BJ (cell line): ENCODE measurements around the gene ALDH16A1. TPM values are rescaled to one million over a fixed set of nuclear protein-coding genes. Genes with fewer than 3 reads are reported as not detected.

ENCODE experiments used
- CTCF ChIA-PET: fragments of 350-600 bp; formaldehyde crosslinking; extraction: SDS; loops from one replicate; lab custom pipeline; 2021; ENCODE audit warnings: antibody characterized with exemption, inconsistent platforms; lab: Yijun Ruan, JAX
- POLR2A ChIA-PET: fragments of 300-600 bp; sonication (Branson Sonifier 250); formaldehyde crosslinking; extraction: SDS; loops from one replicate; lab custom pipeline; 2021; ENCODE audit warnings: antibody characterized with exemption; lab: Charles Lee
- DNase-seq: peaks from one replicate; pipeline ENCODE4 v3.0.0-alpha.2; 2011; ENCODE audit warnings: low read depth
- H3K27me3 ChIP-seq: 2 replicates; pipeline ENCODE4 v1.6.0; 2011; ENCODE audit warnings: low read length; ENCODE audit not compliant: control insufficient read depth, insufficient read depth
- H3K36me3 ChIP-seq: 2 replicates; pipeline ENCODE4 v1.5.1; 2011; ENCODE audit warnings: low read length; ENCODE audit not compliant: control insufficient read depth, insufficient read depth
- H3K4me3 ChIP-seq: 2 replicates; pipeline ENCODE4 v1.5.1; 2011; ENCODE audit warnings: low read depth, mild to moderate bottlenecking, control low read depth, low read length
- CTCF ChIP-seq: IDR thresholded peaks from 2 replicates; pipeline ENCODE4 v1.5.1; 2011; ENCODE audit warnings: low read depth, mild to moderate bottlenecking, control low read depth, inconsistent platforms, low read length, moderate library complexity; ENCODE audit not compliant: insufficient read depth
- polyA plus RNA-seq: library from polyadenylated mRNA; depleted of rRNA; stranded (reverse); fragments of >200 nt; gene quantifications from 2 replicates; pipeline ENCODE4 v1.2.3, GENCODE V29; 2011

The ALDH16A1 gene
- polyA plus RNA-seq, 1 experiment = 15.0 TPM

GRCh38 chr19:49512970-49513745 lies 60.1 kb downstream of the ALDH16A1 start:
- peak overlapping the region; percentile 67 for H3K4me3 ChIP-seq
- no peak for TF ChIP-seq CTCF
- ChIA-PET POLR2A (interaction anchor here (0.7 kb wide), 1 partner anchor 10 kb away, joined by 5 read pairs; no protein-coding TSS in a partner anchor), CTCF (interaction anchor here (0.6 to 2.8 kb wide), 6 partner anchors 9 to 159 kb away, joined by 3 to 11 read pairs (median 4); partner anchors contain the start of gene RCN3)
- no peaks in the 10 kb centered on the region for H3K27me3 ChIP-seq
- no peak for DNase-seq
- no peaks in the 10 kb centered on the region for H3K36me3 ChIP-seq

DNA sequence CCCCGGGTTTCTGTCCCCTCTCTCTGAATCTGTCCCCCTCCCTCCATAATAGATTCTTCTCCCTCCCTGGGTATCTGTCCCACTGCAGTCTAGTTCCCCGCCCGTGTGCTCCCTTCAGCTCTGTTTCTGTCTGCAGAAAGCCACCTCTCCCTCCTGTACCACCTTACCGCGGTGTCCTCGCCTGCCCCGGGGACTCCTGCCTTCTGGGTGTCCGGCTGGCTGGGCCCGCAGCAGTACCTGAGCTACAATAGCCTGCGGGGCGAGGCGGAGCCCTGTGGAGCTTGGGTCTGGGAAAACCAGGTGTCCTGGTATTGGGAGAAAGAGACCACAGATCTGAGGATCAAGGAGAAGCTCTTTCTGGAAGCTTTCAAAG lies 60.7 kb downstream of the ALDH16A1 start:
- Histone ChIP-seq H3K36me3 (no peaks in the 10 kb centered on the region), H3K27me3 (no peaks in the 10 kb centered on the region), H3K4me3 (peak overlapping the region; percentile 67)
- ChIA-PET POLR2A (no interaction called here), CTCF (interaction anchor here (0.6 to 2.8 kb wide), 6 partner anchors 10 to 159 kb away, joined by 3 to 11 read pairs (median 4); partner anchors contain the start of gene RCN3)
- DNase-seq = no peak
- TF ChIP-seq CTCF = no peak

DNA sequence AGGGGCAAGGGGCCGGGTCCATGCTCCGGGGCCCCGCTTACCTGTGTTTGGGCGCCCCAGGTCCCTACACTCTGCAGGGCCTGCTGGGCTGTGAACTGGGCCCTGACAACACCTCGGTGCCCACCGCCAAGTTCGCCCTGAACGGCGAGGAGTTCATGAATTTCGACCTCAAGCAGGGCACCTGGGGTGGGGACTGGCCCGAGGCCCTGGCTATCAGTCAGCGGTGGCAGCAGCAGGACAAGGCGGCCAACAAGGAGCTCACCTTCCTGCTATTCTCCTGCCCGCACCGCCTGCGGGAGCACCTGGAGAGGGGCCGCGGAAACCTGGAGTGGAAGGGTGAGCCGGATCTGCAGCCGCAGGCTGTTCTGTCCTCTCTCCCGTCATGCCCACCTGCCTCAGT lies 61.1 kb downstream of the ALDH16A1 start:
- no peak overlapping the region for H3K4me3 ChIP-seq
- no peaks in the 10 kb centered on the region for H3K36me3 ChIP-seq
- ChIA-PET POLR2A (no interaction called here), CTCF (interaction anchor here (1.3 to 2.8 kb wide), 4 partner anchors 14 to 56 kb away, joined by 4 to 11 read pairs (median 4); partner anchors contain the start of gene RCN3)
- H3K27me3 ChIP-seq = no peaks in the 10 kb centered on the region
- TF ChIP-seq CTCF = no peak
- DNase-seq = no peak

- H3K27me3 ChIP-seq = no peaks in the 10 kb centered on the region
- ChIA-PET CTCF (interaction anchor here (1.9 to 2.8 kb wide), 3 partner anchors 10 to 55 kb away, joined by 4 to 11 read pairs (median 8); no protein-coding TSS in a partner anchor), POLR2A (interaction anchor here (0.6 kb wide), 1 partner anchor 218 kb away, joined by 4 read pairs; no protein-coding TSS in a partner anchor)
- H3K36me3 ChIP-seq = no peaks in the 10 kb centered on the region
- no peak for DNase-seq
- TF ChIP-seq CTCF = no peak
- no peak overlapping the region for H3K4me3 ChIP-seq
Measured at GRCh38 chr19:49515767-49516166, 62.7 kb downstream of the ALDH16A1 start.

GRCh38 chr19:49518033-49518432 lies 65.0 kb downstream of the ALDH16A1 start:
- H3K36me3 ChIP-seq = 0 out of 2 replicates have a peak, but pooled peaks cover 1% of the 10 kb centered on the region
- H3K27me3 ChIP-seq = no peaks in the 10 kb centered on the region
- no peak overlapping the region for H3K4me3 ChIP-seq
- ChIA-PET CTCF (no interaction called here), POLR2A (no interaction called here)
- DNase-seq = no peak
- TF ChIP-seq CTCF = no peak
